ENCODE measurements around the gene CDH13.

DNA sequence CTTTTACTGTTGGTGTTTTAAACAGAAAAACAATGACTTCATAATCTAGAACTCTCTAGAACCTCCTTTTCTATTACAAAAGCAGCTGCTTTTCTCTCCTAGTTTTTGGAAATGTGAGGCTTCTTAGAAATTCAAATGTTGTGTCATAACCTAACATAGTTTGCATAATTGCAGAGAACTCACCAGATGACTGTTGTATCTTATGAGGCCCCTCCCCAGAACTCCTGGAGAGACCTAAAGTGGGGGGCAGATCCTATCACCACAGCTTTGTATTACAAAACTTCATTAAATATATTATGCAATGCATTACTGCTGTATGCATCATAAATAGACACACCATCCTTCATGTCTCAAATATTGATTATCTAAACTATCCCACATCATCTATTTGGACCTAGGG is 642.3 kb downstream of the CDH13 start:
- TF ChIP-seq POLR2A (IDR thresholded peaks at IDR 0.05) (no peak), EP300 (IDR thresholded peaks at IDR 0.05) (no peak)
- TF ChIP-seq, protein P1, sequence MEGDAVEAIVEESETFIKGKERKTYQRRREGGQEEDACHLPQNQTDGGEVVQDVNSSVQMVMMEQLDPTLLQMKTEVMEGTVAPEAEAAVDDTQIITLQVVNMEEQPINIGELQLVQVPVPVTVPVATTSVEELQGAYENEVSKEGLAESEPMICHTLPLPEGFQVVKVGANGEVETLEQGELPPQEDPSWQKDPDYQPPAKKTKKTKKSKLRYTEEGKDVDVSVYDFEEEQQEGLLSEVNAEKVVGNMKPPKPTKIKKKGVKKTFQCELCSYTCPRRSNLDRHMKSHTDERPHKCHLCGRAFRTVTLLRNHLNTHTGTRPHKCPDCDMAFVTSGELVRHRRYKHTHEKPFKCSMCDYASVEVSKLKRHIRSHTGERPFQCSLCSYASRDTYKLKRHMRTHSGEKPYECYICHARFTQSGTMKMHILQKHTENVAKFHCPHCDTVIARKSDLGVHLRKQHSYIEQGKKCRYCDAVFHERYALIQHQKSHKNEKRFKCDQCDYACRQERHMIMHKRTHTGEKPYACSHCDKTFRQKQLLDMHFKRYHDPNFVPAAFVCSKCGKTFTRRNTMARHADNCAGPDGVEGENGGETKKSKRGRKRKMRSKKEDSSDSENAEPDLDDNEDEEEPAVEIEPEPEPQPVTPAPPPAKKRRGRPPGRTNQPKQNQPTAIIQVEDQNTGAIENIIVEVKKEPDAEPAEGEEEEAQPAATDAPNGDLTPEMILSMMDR (IDR thresholded peaks at IDR 0.05), result no peak
